Measurements from ENCODE around the gene GRAMD1A.

GRAMD1A gene

DNA sequence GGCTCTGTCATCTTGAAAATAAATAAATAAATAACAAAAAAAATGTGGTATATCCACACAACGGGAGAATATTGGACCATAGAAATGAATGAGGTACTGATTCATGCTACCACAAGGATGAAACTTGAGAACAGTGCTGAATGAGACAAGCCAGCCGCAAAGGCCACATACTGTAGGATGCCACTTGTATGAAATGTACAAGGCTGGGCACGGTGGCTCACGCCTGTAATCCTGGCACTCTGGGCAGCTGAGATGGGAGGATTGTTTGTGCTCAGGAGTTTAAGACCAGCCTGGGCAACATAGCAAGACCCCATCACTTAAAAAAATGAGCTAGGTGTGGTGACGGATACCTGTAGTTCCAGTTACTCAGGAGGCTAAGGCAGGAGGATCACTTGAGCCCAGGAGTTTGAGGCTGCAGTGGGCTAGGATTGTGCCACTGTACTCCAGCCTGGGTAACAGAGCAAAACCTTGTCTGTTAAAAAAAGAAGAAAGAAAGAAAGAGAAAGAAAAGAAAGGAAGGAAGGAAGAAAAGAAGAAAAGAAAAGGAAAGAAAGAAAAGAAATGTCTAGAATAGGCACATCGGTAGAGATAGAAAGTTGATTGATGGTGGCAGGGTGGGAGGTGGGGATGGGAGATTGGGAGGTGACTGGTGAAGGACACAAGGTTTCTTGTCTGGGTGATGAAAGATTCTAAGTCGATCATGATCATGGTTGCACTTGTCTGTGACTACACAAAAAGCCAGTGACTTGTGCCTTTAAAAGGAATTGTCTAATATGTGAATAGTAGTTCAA lies 61.7 kb downstream of the GRAMD1A start:
- H3K4me3 Mint-ChIP-seq, result no peak overlapping the region
- ATAC-seq (replicated peaks) (no peak), DNase-seq (no peak)
- H3K27me3 Mint-ChIP-seq, result peaks cover 4 to 6% of the 10 kb centered on the region in 2 donors
- no peaks in the 10 kb centered on the region for H3K36me3 Mint-ChIP-seq
- peaks cover 1 to 2% of the 10 kb centered on the region in 2 donors for H3K4me1 Mint-ChIP-seq
- H3K9me3 Mint-ChIP-seq, result peaks cover 0 to 2% of the 10 kb centered on the region in 2 donors
- no peak overlapping the region for H3K27ac Mint-ChIP-seq

DNA sequence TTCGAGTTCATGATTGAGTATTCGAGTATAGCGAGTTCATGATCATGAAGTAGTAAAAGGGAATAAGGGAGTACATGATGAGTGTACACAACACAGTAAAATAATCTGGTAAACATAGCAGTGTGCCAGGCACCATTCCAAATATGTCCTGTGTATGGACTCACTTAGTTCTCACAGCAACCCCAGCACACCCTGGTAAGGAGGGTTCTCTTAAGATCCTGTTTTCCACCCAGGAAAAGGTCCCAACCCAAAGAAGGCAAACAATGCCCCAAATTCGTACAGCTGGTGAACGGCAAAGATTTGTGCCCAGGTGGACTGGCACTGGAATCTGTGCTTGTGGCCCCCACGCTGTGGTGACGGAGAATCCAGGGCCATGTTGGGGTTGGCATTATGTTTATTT lies 62.8 kb downstream of the GRAMD1A start:
- peaks cover 4 to 6% of the 10 kb centered on the region in 2 donors for H3K27me3 Mint-ChIP-seq
- ATAC-seq (replicated peaks) (no peak), DNase-seq (no peak)
- no peak overlapping the region for H3K4me3 Mint-ChIP-seq
- no peaks in the 10 kb centered on the region for H3K36me3 Mint-ChIP-seq
- H3K27ac Mint-ChIP-seq, result no peak overlapping the region
- peaks cover 8 to 13% of the 10 kb centered on the region in 2 donors for H3K4me1 Mint-ChIP-seq
- peaks cover 0 to 2% of the 10 kb centered on the region in 2 donors for H3K9me3 Mint-ChIP-seq

- no peak overlapping the region for H3K27ac Mint-ChIP-seq
These were observed 64.1 kb downstream of the GRAMD1A start for GRCh38 chr19:35063940-35064818.

DNA sequence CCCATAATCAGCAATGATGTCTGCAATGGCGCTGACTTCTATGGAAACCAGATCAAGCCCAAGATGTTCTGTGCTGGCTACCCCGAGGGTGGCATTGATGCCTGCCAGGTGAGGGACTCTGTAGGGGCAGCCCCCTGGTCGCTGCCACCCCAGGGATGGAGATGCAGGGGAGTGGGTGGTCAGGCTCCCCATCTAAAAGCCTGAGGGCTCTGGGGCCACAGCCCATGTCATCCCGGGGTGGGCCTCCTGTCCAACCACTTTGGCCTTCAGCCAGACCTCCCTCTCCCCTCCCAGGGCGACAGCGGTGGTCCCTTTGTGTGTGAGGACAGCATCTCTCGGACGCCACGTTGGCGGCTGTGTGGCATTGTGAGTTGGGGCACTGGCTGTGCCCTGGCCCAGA lies 65.5 kb downstream of the GRAMD1A start:
- Mint-ChIP-seq H3K27ac (no peak overlapping the region), H3K27me3 (no peaks in the 10 kb centered on the region), H3K9me3 (peaks cover 0 to 3% of the 10 kb centered on the region in 2 donors), H3K4me1 (peaks cover 16 to 20% of the 10 kb centered on the region in 2 donors), H3K36me3 (no peaks in the 10 kb centered on the region), H3K4me3 (no peak overlapping the region)
- DNase-seq, result no peak
- no peak for ATAC-seq (replicated peaks)

More at GRCh38 chr19:35063940-35064818, 64.1 kb downstream of the GRAMD1A start:
- peaks cover 14 to 16% of the 10 kb centered on the region in 2 donors for H3K4me1 Mint-ChIP-seq
- no peaks in the 10 kb centered on the region for H3K36me3 Mint-ChIP-seq
- H3K27me3 Mint-ChIP-seq, result peaks cover 4 to 6% of the 10 kb centered on the region in 2 donors
- ATAC-seq (replicated peaks) (no peak), DNase-seq (no peak)
- H3K4me3 Mint-ChIP-seq, result no peak overlapping the region
- H3K9me3 Mint-ChIP-seq, result peaks cover 0 to 2% of the 10 kb centered on the region in 2 donors

GRCh38 chr19:35066121-35066520 lies 66.0 kb downstream of the GRAMD1A start:
- Mint-ChIP-seq H3K4me1 (peaks cover 16 to 20% of the 10 kb centered on the region in 2 donors), H3K27ac (no peak overlapping the region)

GRCh38 chr19:35066691-35067563 lies 66.8 kb downstream of the GRAMD1A start:
- H3K27ac Mint-ChIP-seq, result peak overlapping the region; percentile 74
- peak; percentile 80 for DNase-seq
- H3K27me3 Mint-ChIP-seq, result no peaks in the 10 kb centered on the region
- peak overlapping the region; percentile 43 to 53 for H3K4me3 Mint-ChIP-seq
- peaks cover 0 to 4% of the 10 kb centered on the region in 2 donors for H3K9me3 Mint-ChIP-seq
- H3K36me3 Mint-ChIP-seq, result no peaks in the 10 kb centered on the region
- peak; percentile 96 to 97 for ATAC-seq (replicated peaks)
- peaks cover 16 to 20% of the 10 kb centered on the region in 2 donors for H3K4me1 Mint-ChIP-seq

More at GRCh38 chr19:35066121-35066520, 66.0 kb downstream of the GRAMD1A start:
- DNase-seq (no peak), ATAC-seq (replicated peaks) (no peak)
- Mint-ChIP-seq H3K9me3 (peaks cover 0 to 4% of the 10 kb centered on the region in 2 donors), H3K36me3 (no peaks in the 10 kb centered on the region), H3K27me3 (no peaks in the 10 kb centered on the region), H3K4me3 (no peak overlapping the region)

GRCh38 chr19:35068941-35069634 lies 69.0 kb downstream of the GRAMD1A start:
- ATAC-seq (replicated peaks) (no peak), DNase-seq (no peak)
- Mint-ChIP-seq H3K27me3 (no peaks in the 10 kb centered on the region), H3K27ac (no peak overlapping the region), H3K4me1 (peaks cover 19 to 20% of the 10 kb centered on the region in 2 donors), H3K36me3 (no peaks in the 10 kb centered on the region), H3K9me3 (peaks cover 0 to 4% of the 10 kb centered on the region in 2 donors), H3K4me3 (no peak overlapping the region)

DNA sequence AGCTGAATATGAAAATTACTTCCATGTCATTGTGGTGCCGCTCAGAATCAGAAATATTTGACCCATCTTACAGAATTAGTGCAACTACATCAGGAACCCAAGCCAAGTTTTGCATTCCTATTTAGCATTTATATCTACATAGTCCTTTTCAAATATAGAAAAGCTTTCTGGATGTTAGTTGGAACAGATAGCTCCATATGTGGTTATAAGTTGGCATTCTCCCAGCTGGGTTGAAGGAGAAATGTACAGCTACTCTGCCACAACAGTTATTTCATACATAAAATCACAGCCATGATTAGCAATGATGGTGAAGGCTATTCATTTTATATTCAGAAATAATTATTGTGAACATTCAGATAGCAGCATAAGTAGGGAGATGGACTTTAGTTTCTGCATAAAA lies 69.6 kb downstream of the GRAMD1A start:
- no peak overlapping the region for H3K27ac Mint-ChIP-seq
- H3K4me1 Mint-ChIP-seq, result peaks cover 20 to 22% of the 10 kb centered on the region in 2 donors
- H3K36me3 Mint-ChIP-seq, result no peaks in the 10 kb centered on the region
- no peak overlapping the region for H3K4me3 Mint-ChIP-seq
- H3K27me3 Mint-ChIP-seq, result no peaks in the 10 kb centered on the region
- DNase-seq (no peak), ATAC-seq (replicated peaks) (no peak)
- H3K9me3 Mint-ChIP-seq, result peaks cover 0 to 4% of the 10 kb centered on the region in 2 donors

DNA sequence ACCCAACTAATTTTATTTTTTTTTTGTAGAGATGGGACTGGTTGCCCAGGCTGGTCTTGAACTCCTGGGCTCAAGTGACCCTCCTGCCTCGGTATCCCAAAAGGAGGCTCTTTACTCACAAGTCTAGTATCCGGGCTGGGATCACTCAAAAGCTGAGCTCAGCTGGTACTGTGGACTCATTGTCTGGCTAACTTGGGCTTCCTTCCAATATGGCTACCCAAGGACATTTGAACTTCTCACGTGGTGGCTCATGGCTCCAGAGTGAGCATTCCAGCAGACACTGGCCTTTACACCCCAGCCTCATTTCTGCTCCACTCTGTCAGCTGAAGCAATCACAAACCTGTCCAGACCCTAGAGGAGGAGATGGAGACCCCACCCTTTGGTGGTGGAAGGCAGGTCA lies 70.3 kb downstream of the GRAMD1A start:
- Mint-ChIP-seq H3K9me3 (peaks cover 0 to 4% of the 10 kb centered on the region in 2 donors), H3K4me3 (no peak overlapping the region), H3K27ac (no peak overlapping the region), H3K4me1 (peaks cover 27 to 28% of the 10 kb centered on the region in 2 donors), H3K36me3 (no peaks in the 10 kb centered on the region), H3K27me3 (no peaks in the 10 kb centered on the region)
- no peak for ATAC-seq (replicated peaks)
- no peak for DNase-seq

DNA sequence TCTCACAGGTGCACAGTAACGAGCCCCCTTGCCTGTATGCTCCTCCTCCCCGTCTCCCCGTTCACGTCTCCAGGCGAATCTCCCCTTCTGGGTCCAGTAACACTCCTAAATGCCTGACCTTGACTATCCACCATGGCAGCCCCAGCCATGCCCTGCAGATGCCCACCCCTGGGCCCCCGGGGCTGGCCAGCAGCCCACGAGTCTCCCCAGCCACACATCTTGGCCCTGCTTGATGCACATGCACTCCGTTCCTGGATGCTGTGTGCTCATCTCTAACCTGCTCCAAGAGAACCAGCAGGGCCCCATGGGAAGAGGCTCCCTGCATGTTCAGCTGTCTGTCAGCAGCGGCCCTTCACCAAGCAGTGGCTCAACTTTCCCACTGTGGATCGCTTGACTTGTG lies 73.4 kb downstream of the GRAMD1A start:
- no peak overlapping the region for H3K4me3 Mint-ChIP-seq
- ATAC-seq (replicated peaks) (no peak), DNase-seq (no peak)
- H3K27ac Mint-ChIP-seq, result no peak overlapping the region
- H3K27me3 Mint-ChIP-seq, result no peaks in the 10 kb centered on the region
- H3K9me3 Mint-ChIP-seq, result peaks cover 0 to 2% of the 10 kb centered on the region in 2 donors
- H3K36me3 Mint-ChIP-seq, result no peaks in the 10 kb centered on the region
- peaks cover 25 to 31% of the 10 kb centered on the region in 2 donors for H3K4me1 Mint-ChIP-seq

DNA sequence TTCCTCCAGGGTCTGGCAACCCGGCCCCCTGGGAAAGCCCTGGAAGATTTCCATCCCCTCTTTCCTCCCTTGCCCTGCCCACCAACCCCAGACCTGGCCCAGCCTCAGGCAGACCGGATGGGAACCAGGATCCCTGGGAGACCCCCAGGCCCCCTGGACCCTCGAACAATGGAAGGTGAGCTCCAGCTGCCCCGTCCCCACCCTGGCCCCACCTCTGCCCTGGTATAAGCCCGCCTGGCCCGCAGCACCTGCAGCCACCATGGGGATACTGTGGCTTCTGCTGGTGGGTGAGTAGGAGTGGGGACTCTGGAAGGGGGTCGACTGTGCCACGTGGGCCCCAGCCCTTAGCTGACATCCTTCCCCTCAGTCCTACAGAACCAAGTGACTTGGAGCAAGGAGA lies 73.8 kb downstream of the GRAMD1A start:
- H3K27me3 Mint-ChIP-seq, result no peaks in the 10 kb centered on the region
- ATAC-seq (replicated peaks) (no peak), DNase-seq (no peak)
- no peak overlapping the region for H3K27ac Mint-ChIP-seq
- no peaks in the 10 kb centered on the region for H3K36me3 Mint-ChIP-seq
- H3K9me3 Mint-ChIP-seq, result peaks cover 0 to 2% of the 10 kb centered on the region in 2 donors
- H3K4me1 Mint-ChIP-seq, result peaks cover 29 to 33% of the 10 kb centered on the region in 2 donors
- no peak overlapping the region for H3K4me3 Mint-ChIP-seq

DNA sequence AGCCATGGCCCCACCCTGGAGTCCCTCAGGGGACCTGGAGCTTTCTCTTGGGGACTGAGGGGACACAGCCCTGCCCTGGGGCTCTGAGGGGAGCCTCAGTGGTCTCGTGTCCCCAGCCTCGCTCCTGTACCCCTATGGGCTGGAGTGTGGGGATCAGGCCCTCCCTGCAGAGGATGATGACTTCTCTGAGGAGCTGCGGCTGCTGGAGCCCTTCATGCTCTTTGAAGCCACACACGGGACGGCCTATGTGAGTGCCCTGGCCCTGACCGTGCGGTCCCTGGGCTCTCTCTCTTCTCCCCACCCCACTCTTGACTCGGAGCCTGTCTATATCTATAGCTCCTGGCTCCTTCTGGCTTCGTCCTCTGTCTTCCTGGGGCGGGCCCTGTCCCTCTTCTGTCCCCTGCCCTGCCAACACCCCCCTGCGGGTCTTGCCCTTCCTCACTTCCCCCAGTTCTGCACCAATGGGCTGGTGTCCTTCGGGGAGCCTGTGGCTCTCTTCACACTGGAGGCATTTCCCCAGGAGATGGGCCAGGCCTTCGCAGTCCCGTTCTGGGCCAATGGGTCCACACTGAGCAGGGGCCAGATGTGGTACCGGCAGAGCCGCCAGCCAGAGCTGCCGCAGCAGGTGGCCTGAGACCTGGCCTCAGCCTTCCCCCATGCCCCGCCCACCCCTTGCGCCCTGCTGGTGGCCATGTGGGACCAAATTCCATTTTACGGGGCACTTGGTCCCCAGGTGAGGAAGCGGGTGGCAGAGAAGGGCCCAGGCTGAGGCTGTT lies 74.5 kb downstream of the GRAMD1A start:
- ATAC-seq (replicated peaks), result peak; percentile 25 to 54
- Mint-ChIP-seq H3K4me1 (peaks cover 26 to 34% of the 10 kb centered on the region in 2 donors), H3K36me3 (no peaks in the 10 kb centered on the region), H3K4me3 (no peak overlapping the region), H3K27ac (peak overlapping the region; percentile 65), H3K9me3 (peaks cover 0 to 2% of the 10 kb centered on the region in 2 donors), H3K27me3 (no peaks in the 10 kb centered on the region)
- DNase-seq, result no peak
